IPS-NIHi11 (cell line): Measurements from ENCODE around the gene ANXA8.
"Not testable (repeated sequence)": the region's sequence is repeated elsewhere in the genome, so short reads cannot be mapped to it uniquely, and the experiment has no call there.

Experiments
- DNase-seq: peaks from one replicate; pipeline ENCODE4 v3.0.0; 2012; ENCODE audit warnings: mixed read lengths, low spot score

The ANXA8 gene

GRCh38 chr10:47483923-47484322, at the start of gene ANXA8:
Gene ANXA8, minus strand, starts transcription at chr10:47484115. Its CDS starts 182 bp downstream, at chr10:47483933.
- DNase-seq, result not testable (repeated sequence)

GRCh38 chr10:47523475-47523874, 39.6 kb upstream of the ANXA8 start, which contains the start of gene AGAP9:
Gene AGAP9, minus strand, starts transcription at chr10:47523638. Its CDS starts 112 bp downstream, at chr10:47523526.
- not testable (repeated sequence) for DNase-seq

GRCh38 chr10:47502313-47502712, 18.4 kb upstream of the ANXA8 start:
- not testable (repeated sequence) for DNase-seq

- DNase-seq, result not testable (repeated sequence)
Measured at GRCh38 chr10:47494226-47494625, 10.3 kb upstream of the ANXA8 start.

- DNase-seq, result not testable (repeated sequence)
Measured at GRCh38 chr10:47491600-47491999, 7.7 kb upstream of the ANXA8 start, which contains the start of gene FAM25G. Gene FAM25G, minus strand, starts transcription at chr10:47491700. Its CDS starts 26 bp downstream, at chr10:47491674.

GRCh38 chr10:47489630-47490029, 5.7 kb upstream of the ANXA8 start:
- not testable (repeated sequence) for DNase-seq

- DNase-seq, result not testable (repeated sequence)
Measured at GRCh38 chr10:47485943-47486342, 2.0 kb upstream of the ANXA8 start.

GRCh38 chr10:47484786-47485185, 871 bp upstream of the ANXA8 start:
- not testable (repeated sequence) for DNase-seq

- not testable (repeated sequence) for DNase-seq
Measured at GRCh38 chr10:47482367-47482766, 1.5 kb downstream of the ANXA8 start.

GRCh38 chr10:47481768-47482181, 2.1 kb downstream of the ANXA8 start:
- DNase-seq, result not testable (repeated sequence)

- not testable (repeated sequence) for DNase-seq
Measured at GRCh38 chr10:47481182-47481766, 2.6 kb downstream of the ANXA8 start.

GRCh38 chr10:47480133-47480532, 3.8 kb downstream of the ANXA8 start:
- DNase-seq, result not testable (repeated sequence)

- not testable (repeated sequence) for DNase-seq
Measured at GRCh38 chr10:47478114-47478513, 5.8 kb downstream of the ANXA8 start.

GRCh38 chr10:47477078-47477477, 6.8 kb downstream of the ANXA8 start:
- DNase-seq, result not testable (repeated sequence)

GRCh38 chr10:47475101-47475500, 8.8 kb downstream of the ANXA8 start:
- DNase-seq, result not testable (repeated sequence)

- not testable (repeated sequence) for DNase-seq
Measured at GRCh38 chr10:47473516-47473915, 10.4 kb downstream of the ANXA8 start.

- DNase-seq, result not testable (repeated sequence)
Measured at GRCh38 chr10:47472647-47473046, 11.3 kb downstream of the ANXA8 start.

- DNase-seq, result not testable (repeated sequence)
Measured at GRCh38 chr10:47472072-47472471, 11.8 kb downstream of the ANXA8 start.

GRCh38 chr10:47468731-47469528, 15.0 kb downstream of the ANXA8 start:
- DNase-seq, result not testable (repeated sequence)

- DNase-seq, result not testable (repeated sequence)
Measured at GRCh38 chr10:47467957-47468356, 16.0 kb downstream of the ANXA8 start.

- DNase-seq, result not testable (repeated sequence)
Measured at GRCh38 chr10:47467458-47467857, 16.5 kb downstream of the ANXA8 start.

GRCh38 chr10:47465216-47465917, 18.5 kb downstream of the ANXA8 start:
- DNase-seq, result not testable (repeated sequence)
